Uterus (tissue), 2 donors: ENCODE data around the gene FOSL2.

Experiments
- CTCF ChIP-seq, 4 experiments: fragments of 200-600 bp in 2 of 4; fragments of 450-650 bp in 2 of 4; sonication (generic) in 2 of 4; IDR thresholded peaks; one replicate each; pipeline ENCODE4 v1.5.1; 2016 to 2019; ENCODE audit warnings: antibody characterized with exemption in 4 of 4, mild to moderate bottlenecking in 2 of 4, moderate library complexity in 1 of 4
- POLR2A ChIP-seq, 2 donors: fragments of 450-650 bp; IDR thresholded peaks; one replicate each; pipeline ENCODE4 v1.6.1; 2016; ENCODE audit warnings: antibody characterized with exemption in 2 of 2, mild to moderate bottlenecking in 1 of 2, moderate library complexity in 1 of 2

GRCh38 chr2:28437149-28437835, 44.6 kb downstream of the FOSL2 start:
- TF ChIP-seq CTCF (IDR thresholded peaks at IDR 0.05): no peak
- TF ChIP-seq POLR2A (IDR thresholded peaks at IDR 0.05): no peak
